B cell (primary cell): ENCODE measurements around the gene GUCA2A. TPM values are rescaled to one million over a fixed set of nuclear protein-coding genes. Genes with fewer than 3 reads are reported as not detected.

Source experiments
- ATAC-seq: fragments of 200-7000 bp; cut with Tn5 transposase; one replicate; pipeline ENCODE4 v1.10.0; 2021; ENCODE audit warnings: low read depth, mild to moderate bottlenecking, moderate number of reproducible peaks, moderate library complexity
- CTCF ChIA-PET: fragments of 350-600 bp; sonication (Branson Sonifier 250); formaldehyde crosslinking; loops from one replicate; lab custom pipeline; 2021; ENCODE audit warnings: antibody characterized with exemption, inconsistent platforms; lab: Charles Lee
- POLR2A ChIA-PET: fragments of 350-600 bp; sonication (Branson Sonifier 250); formaldehyde crosslinking; loops from one replicate; lab custom pipeline; 2021; ENCODE audit warnings: antibody characterized with exemption; lab: Charles Lee
- DNase-seq: peaks from one replicate; pipeline ENCODE4 v3.0.0; 2013
- H2AFZ ChIP-seq: 2 replicates; pipeline ENCODE4 v1.6.1; 2012; ENCODE audit warnings: mild to moderate bottlenecking, low read depth, low read length; ENCODE audit not compliant: insufficient read depth, poor library complexity, severe bottlenecking
- H3K27ac ChIP-seq, 2 donors: 1 replicate in 1 of 2; 2 replicates in 1 of 2; pipeline ENCODE4 v1.5.1; 2012 to 2013; ENCODE audit warnings: low read length in 2 of 2, mild to moderate bottlenecking in 2 of 2, moderate library complexity in 1 of 2
- H3K27me3 ChIP-seq, 4 experiments: fragments of 200-600 bp in 1 of 4; sonication (generic) in 1 of 4; replicated peaks in 1 of 4; 1 replicate in 2 of 4; 2 replicates in 2 of 4; pipeline versions ENCODE4 v1.6.1 to v1.7.0; 2013 to 2016; ENCODE audit warnings: low read length in 3 of 4, mild to moderate bottlenecking in 2 of 4, mixed read lengths in 1 of 4, moderate library complexity in 1 of 4; ENCODE audit not compliant: insufficient read depth in 4 of 4, control insufficient read depth in 3 of 4; ENCODE audit errors: control extremely low read depth in 1 of 4
- H3K36me3 ChIP-seq, 2 experiments: replicated peaks in 1 of 2; 1 replicate in 1 of 2; 2 replicates in 1 of 2; pipeline versions ENCODE4 v1.6.1 to v1.7.1; 2013; ENCODE audit warnings: low read length in 1 of 2; ENCODE audit not compliant: insufficient read depth in 2 of 2, control insufficient read depth in 1 of 2; ENCODE audit errors: control extremely low read depth in 1 of 2, extremely low read depth in 1 of 2
- H3K4me1 ChIP-seq, 2 donors: fragments of 200-600 bp in 1 of 2; sonication (generic) in 1 of 2; 1 replicate in 1 of 2; 2 replicates in 1 of 2; pipeline versions ENCODE4 v1.5.1 to v1.6.1; 2013 to 2017; ENCODE audit warnings: low read length in 2 of 2; ENCODE audit not compliant: control insufficient read depth in 2 of 2, insufficient read depth in 2 of 2
- H3K4me2 ChIP-seq: replicated peaks from 2 replicates; pipeline ENCODE3; 2012; ENCODE audit warnings: mild to moderate bottlenecking, low read depth, low read length; ENCODE audit not compliant: poor library complexity, severe bottlenecking
- H3K4me3 ChIP-seq, 5 experiments: fragments of 200-600 bp in 1 of 5; sonication (generic) in 1 of 5; 1 replicate in 3 of 5; 2 replicates in 2 of 5; pipeline versions ENCODE4 v1.5.1 to v1.7.0; 2011 to 2016; ENCODE audit warnings: low read length in 4 of 5, mild to moderate bottlenecking in 4 of 5, low read depth in 2 of 5, control low read depth in 1 of 5, moderate library complexity in 1 of 5; ENCODE audit not compliant: insufficient read depth in 1 of 5; ENCODE audit errors: control extremely low read depth in 1 of 5, extremely low read depth in 1 of 5
- H3K79me2 ChIP-seq: fragments of 200-600 bp; sonication (generic); one replicate; pipeline ENCODE4 v1.6.0; 2016; ENCODE audit warnings: low read length; ENCODE audit not compliant: control insufficient read depth, insufficient read depth
- H3K9ac ChIP-seq: fragments of 200-600 bp; sonication (generic); 2 replicates; pipeline ENCODE4 v1.6.1; 2017; ENCODE audit warnings: mild to moderate bottlenecking, low read length, moderate library complexity
- H3K9me3 ChIP-seq, 3 donors: one replicate each; pipeline versions ENCODE4 v1.6.1 to v1.7.1; 2013; ENCODE audit warnings: low read length in 2 of 3; ENCODE audit not compliant: control insufficient read depth in 2 of 3, insufficient read depth in 1 of 3; ENCODE audit errors: control extremely low read depth in 1 of 3
- H4K20me1 ChIP-seq: 2 replicates; pipeline ENCODE4 v1.6.0; 2012; ENCODE audit warnings: mild to moderate bottlenecking, low read length; ENCODE audit not compliant: insufficient read depth, control insufficient read depth, poor library complexity, severe bottlenecking
- H3K27ac Mint-ChIP-seq: one replicate; pipeline ENCODE4 v1.8.0; 2021; ENCODE audit warnings: mixed read lengths
- H3K27me3 Mint-ChIP-seq: one replicate; pipeline ENCODE4 v1.8.0; 2021; ENCODE audit warnings: mixed read lengths
- H3K4me1 Mint-ChIP-seq: one replicate; pipeline ENCODE4 v1.8.0; 2021; ENCODE audit warnings: mixed read lengths
- H3K4me3 Mint-ChIP-seq: one replicate; pipeline ENCODE4 v1.8.0; 2021; ENCODE audit warnings: mixed read lengths
- H3K9me3 Mint-ChIP-seq: one replicate; pipeline ENCODE4 v1.8.0; 2022; ENCODE audit warnings: mixed read lengths; ENCODE audit not compliant: insufficient read depth
- CTCF ChIP-seq: fragments of 200-600 bp; IDR thresholded peaks from one replicate; pipeline ENCODE4 v1.8.0; 2022; ENCODE audit warnings: antibody characterized with exemption, mild to moderate bottlenecking
- EZH2 ChIP-seq: IDR thresholded peaks from 2 replicates; pipeline ENCODE4 v1.6.1; 2012; ENCODE audit warnings: borderline replicate concordance, low read depth, mild to moderate bottlenecking, moderate library complexity, low read length; ENCODE audit not compliant: insufficient read depth, poor library complexity, severe bottlenecking
- WGBS: methylation state at CpG from one replicate; pipeline ENCODE4 v1.1.5; 2013; ENCODE audit warnings: missing lambda C conversion rate; ENCODE audit not compliant: insufficient coverage; 5-methylcytosine and 5-hydroxymethylcytosine counted together
- intact Hi-C: fragments of 100-400 bp; cut with micrococcal nuclease; formaldehyde crosslinking; loops from one replicate; pipeline ENCODE4 v1.10.0; 2022
- polyA plus RNA-seq: library from polyadenylated mRNA; depleted of rRNA; stranded (reverse); fragments of >200 nt; gene quantifications from 2 replicates; pipeline ENCODE4 v1.2.3, GENCODE V29; 2012
- total RNA-seq, 2 donors: library from RNA; stranded (reverse); fragments of 120-200 nt in 1 of 2; gene quantifications; 1 replicate in 1 of 2; 2 replicates in 1 of 2; pipeline versions ENCODE4 v1.2.3 to v1.2.4, GENCODE V29; 2013 to 2022

The GUCA2A gene
- total and polyA plus RNA-seq, 2 donors (not counting 1 experiment from before 2014, with no cell fraction given): not detected

DNA sequence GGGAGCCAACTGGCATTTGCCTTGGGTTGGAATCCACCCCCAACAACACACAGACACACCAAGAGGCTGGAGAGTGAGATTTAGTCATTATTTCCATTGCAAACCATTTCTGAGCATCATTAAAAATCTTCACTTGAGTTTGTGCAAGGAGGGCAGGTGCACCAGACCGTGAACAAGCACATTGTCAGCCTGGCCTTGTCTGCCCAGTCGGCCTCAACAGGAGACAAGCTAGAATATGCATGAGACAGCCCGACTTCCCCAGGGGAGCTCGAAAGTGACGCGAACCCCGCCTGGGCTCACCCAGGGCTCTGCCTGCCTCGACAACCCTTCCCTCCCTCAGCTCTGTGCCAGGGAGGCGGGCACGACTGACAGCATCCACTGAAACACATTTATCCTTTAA, 26.8 kb downstream of the GUCA2A start:
- no peaks in the 10 kb centered on the region for H3K79me2 ChIP-seq
- H2AFZ ChIP-seq: no peak overlapping the region
- Mint-ChIP-seq H3K27me3 (peaks cover 25% of the 10 kb centered on the region), H3K4me3 (no peak overlapping the region), H3K27ac (no peak overlapping the region), H3K4me1 (no peaks in the 10 kb centered on the region), H3K9me3 (no peaks in the 10 kb centered on the region)
- DNase-seq: no peak
- 59% methylated on average over 10 of the region's 10 CpGs for WGBS
- H3K4me2 ChIP-seq: no peak overlapping the region
- no peak overlapping the region for H3K9ac ChIP-seq
- H3K27me3 ChIP-seq: no peaks in the 10 kb centered on the region
- no peak overlapping the region for H3K4me3 ChIP-seq
- intact Hi-C loops: no loop called here
- H3K4me1 ChIP-seq: no peaks in the 10 kb centered on the region
- TF ChIP-seq CTCF (no peak), EZH2 (no peak)
- no peaks in the 10 kb centered on the region for H4K20me1 ChIP-seq
- POLR2A ChIA-PET: no interaction called here
- H3K36me3 ChIP-seq: no peaks in the 10 kb centered on the region
- ATAC-seq: no peak
- no peaks in the 10 kb centered on the region for H3K9me3 ChIP-seq
- H3K27ac ChIP-seq: no peak overlapping the region
- CTCF ChIA-PET: interaction anchor here (2.0 kb wide), 1 partner anchor 37 kb away, joined by 6 read pairs; no protein-coding TSS in a partner anchor

DNA sequence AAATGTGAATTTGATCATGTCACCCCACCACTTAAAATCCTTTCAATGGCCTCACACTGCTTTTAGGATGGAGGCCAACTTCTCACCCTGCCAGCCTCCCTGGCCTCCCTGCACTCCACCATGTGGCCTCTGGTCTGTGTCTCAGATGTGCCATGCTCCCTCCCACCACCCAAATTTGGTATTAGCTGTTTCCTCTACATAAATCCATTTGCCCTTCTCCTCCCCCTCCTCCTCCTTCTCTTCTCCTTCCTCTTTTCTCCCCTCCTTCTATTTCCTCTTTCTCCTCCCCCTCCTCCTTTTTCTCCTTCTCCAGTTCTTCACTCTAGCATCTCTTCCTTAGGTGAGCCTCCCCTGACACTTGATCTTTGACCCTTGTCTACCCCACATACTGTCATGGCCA, 28.1 kb downstream of the GUCA2A start:
- ATAC-seq: no peak
- Histone ChIP-seq H3K9ac (no peak overlapping the region), H3K27ac (no peak overlapping the region), H2AFZ (no peak overlapping the region), H3K27me3 (no peaks in the 10 kb centered on the region), H3K36me3 (no peaks in the 10 kb centered on the region), H4K20me1 (no peaks in the 10 kb centered on the region), H3K9me3 (no peaks in the 10 kb centered on the region), H3K79me2 (no peaks in the 10 kb centered on the region), H3K4me1 (no peaks in the 10 kb centered on the region), H3K4me3 (no peak overlapping the region), H3K4me2 (no peak overlapping the region)
- CTCF ChIA-PET: no interaction called here
- TF ChIP-seq EZH2 (no peak), CTCF (no peak)
- no peaks in the 10 kb centered on the region for H3K9me3 Mint-ChIP-seq
- no peaks in the 10 kb centered on the region for H3K4me1 Mint-ChIP-seq
- no peak overlapping the region for H3K4me3 Mint-ChIP-seq
- H3K27ac Mint-ChIP-seq: no peak overlapping the region
- DNase-seq: no peak
- POLR2A ChIA-PET: no interaction called here
- intact Hi-C loops: no loop called here
- H3K27me3 Mint-ChIP-seq: peaks cover 19% of the 10 kb centered on the region
